WTC11 (cell line): ENCODE data around the gene BMP6.

Experiments used
- CREB1 ChIP-seq: sonication (generic); formaldehyde crosslinking; IDR thresholded peaks from 2 replicates; pipeline ENCODE4 v1.8.0; 2023; ENCODE audit warnings: mild to moderate bottlenecking, missing genetic modification reagents
- E2F4 ChIP-seq: sonication (generic); formaldehyde crosslinking; IDR thresholded peaks from 2 replicates; pipeline ENCODE4 v1.8.1; 2022; ENCODE audit warnings: low read depth, mild to moderate bottlenecking, moderate library complexity, missing genetic modification reagents, borderline replicate concordance
- FOXJ3 ChIP-seq: sonication (generic); formaldehyde crosslinking; IDR thresholded peaks from 2 replicates; pipeline ENCODE4 v1.9.0; 2021; ENCODE audit warnings: missing genetic modification reagents, mild to moderate bottlenecking, borderline replicate concordance
- GRHL2 ChIP-seq: fragments of 250-450 bp; sonication (Bioruptor Pico); IDR thresholded peaks from 2 replicates; pipeline ENCODE4 v1.8.0; 2022; ENCODE audit warnings: mild to moderate bottlenecking, moderate library complexity; ENCODE audit not compliant: insufficient replicate concordance, severe bottlenecking
- MXD4 ChIP-seq: fragments of 250-450 bp; sonication (Bioruptor Pico); IDR thresholded peaks from 2 replicates; pipeline ENCODE4 v1.8.0; 2021; ENCODE audit warnings: mild to moderate bottlenecking, moderate library complexity, borderline replicate concordance
- TCF7 ChIP-seq: sonication (generic); formaldehyde crosslinking; IDR thresholded peaks from 2 replicates; pipeline ENCODE4 v1.8.0; 2022; ENCODE audit warnings: mild to moderate bottlenecking, low read depth, missing genetic modification reagents, moderate library complexity
- ZNF232 ChIP-seq: sonication (generic); formaldehyde crosslinking; IDR thresholded peaks from 2 replicates; pipeline ENCODE4 v1.8.0; 2022; ENCODE audit warnings: mild to moderate bottlenecking, missing genetic modification reagents
- TF ChIP-seq, protein P1 (sequence below): fragments of 200-600 bp; IDR thresholded peaks from 2 replicates; pipeline ENCODE4 v1.8.0; 2022; ENCODE audit warnings: antibody characterized with exemption
- TF ChIP-seq, protein P2 (sequence below): fragments of 250-450 bp; sonication (Bioruptor Pico); IDR thresholded peaks from 2 replicates; pipeline ENCODE4 v1.8.0; 2021; ENCODE audit warnings: mild to moderate bottlenecking
- TF ChIP-seq, protein P3 (sequence below): sonication (generic); formaldehyde crosslinking; IDR thresholded peaks from 2 replicates; pipeline ENCODE4 v1.8.1; 2023; ENCODE audit warnings: mild to moderate bottlenecking, missing genetic modification reagents, moderate library complexity

GRCh38 chr6:7809346-7809745, 83.4 kb downstream of the BMP6 start:
- TF ChIP-seq ZNF232 (CRISPR knock-in tag): no peak
- TF ChIP-seq TCF7 (CRISPR knock-in tag): no peak
- TF ChIP-seq, protein P1, sequence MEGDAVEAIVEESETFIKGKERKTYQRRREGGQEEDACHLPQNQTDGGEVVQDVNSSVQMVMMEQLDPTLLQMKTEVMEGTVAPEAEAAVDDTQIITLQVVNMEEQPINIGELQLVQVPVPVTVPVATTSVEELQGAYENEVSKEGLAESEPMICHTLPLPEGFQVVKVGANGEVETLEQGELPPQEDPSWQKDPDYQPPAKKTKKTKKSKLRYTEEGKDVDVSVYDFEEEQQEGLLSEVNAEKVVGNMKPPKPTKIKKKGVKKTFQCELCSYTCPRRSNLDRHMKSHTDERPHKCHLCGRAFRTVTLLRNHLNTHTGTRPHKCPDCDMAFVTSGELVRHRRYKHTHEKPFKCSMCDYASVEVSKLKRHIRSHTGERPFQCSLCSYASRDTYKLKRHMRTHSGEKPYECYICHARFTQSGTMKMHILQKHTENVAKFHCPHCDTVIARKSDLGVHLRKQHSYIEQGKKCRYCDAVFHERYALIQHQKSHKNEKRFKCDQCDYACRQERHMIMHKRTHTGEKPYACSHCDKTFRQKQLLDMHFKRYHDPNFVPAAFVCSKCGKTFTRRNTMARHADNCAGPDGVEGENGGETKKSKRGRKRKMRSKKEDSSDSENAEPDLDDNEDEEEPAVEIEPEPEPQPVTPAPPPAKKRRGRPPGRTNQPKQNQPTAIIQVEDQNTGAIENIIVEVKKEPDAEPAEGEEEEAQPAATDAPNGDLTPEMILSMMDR: no peak
- TF ChIP-seq CREB1: no peak
- TF ChIP-seq MXD4: no peak
- no peak for TF ChIP-seq E2F4 (CRISPR knock-in tag)
- TF ChIP-seq FOXJ3 (CRISPR knock-in tag): no peak
- TF ChIP-seq, protein P2, sequence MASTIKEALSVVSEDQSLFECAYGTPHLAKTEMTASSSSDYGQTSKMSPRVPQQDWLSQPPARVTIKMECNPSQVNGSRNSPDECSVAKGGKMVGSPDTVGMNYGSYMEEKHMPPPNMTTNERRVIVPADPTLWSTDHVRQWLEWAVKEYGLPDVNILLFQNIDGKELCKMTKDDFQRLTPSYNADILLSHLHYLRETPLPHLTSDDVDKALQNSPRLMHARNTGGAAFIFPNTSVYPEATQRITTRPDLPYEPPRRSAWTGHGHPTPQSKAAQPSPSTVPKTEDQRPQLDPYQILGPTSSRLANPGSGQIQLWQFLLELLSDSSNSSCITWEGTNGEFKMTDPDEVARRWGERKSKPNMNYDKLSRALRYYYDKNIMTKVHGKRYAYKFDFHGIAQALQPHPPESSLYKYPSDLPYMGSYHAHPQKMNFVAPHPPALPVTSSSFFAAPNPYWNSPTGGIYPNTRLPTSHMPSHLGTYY (CRISPR knock-in tag): no peak
- TF ChIP-seq, protein P3, sequence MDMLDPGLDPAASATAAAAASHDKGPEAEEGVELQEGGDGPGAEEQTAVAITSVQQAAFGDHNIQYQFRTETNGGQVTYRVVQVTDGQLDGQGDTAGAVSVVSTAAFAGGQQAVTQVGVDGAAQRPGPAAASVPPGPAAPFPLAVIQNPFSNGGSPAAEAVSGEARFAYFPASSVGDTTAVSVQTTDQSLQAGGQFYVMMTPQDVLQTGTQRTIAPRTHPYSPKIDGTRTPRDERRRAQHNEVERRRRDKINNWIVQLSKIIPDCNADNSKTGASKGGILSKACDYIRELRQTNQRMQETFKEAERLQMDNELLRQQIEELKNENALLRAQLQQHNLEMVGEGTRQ (CRISPR knock-in tag): no peak
- TF ChIP-seq GRHL2 (CRISPR knock-in tag): no peak
